Ascending aorta (tissue), 2 donors: ENCODE data around the gene PDE4C. TPM values are rescaled to one million over a fixed set of nuclear protein-coding genes. Genes with fewer than 3 reads are reported as not detected.

Experiments
- DNase-seq, 2 donors: peaks; one replicate each; pipeline ENCODE4 v3.0.0-alpha.2; 2019; ENCODE audit warnings: low spot score in 2 of 2
- H3K27ac ChIP-seq, 2 donors: fragments of 200-600 bp; sonication (generic); one replicate each; pipeline ENCODE4 v1.5.1; 2016 to 2017; ENCODE audit warnings: mild to moderate bottlenecking in 1 of 2
- H3K27me3 ChIP-seq: fragments of 200-600 bp; sonication (generic); one replicate; pipeline ENCODE4 v1.5.1; 2017
- H3K36me3 ChIP-seq, 2 donors: fragments of 200-600 bp; sonication (generic); one replicate each; pipeline ENCODE4 v1.5.1; 2016
- H3K4me1 ChIP-seq, 2 donors: fragments of 200-600 bp; sonication (generic); one replicate each; pipeline ENCODE4 v1.5.1; 2016 to 2017; ENCODE audit warnings: mild to moderate bottlenecking in 1 of 2
- H3K4me3 ChIP-seq, 2 donors: fragments of 200-600 bp; sonication (generic); one replicate each; pipeline ENCODE4 v1.5.1; 2016 to 2017; ENCODE audit warnings: mild to moderate bottlenecking in 1 of 2
- H3K9me3 ChIP-seq, 2 donors: fragments of 200-600 bp; sonication (generic); one replicate each; pipeline ENCODE4 v1.5.1; 2016
- CTCF ChIP-seq, 3 experiments: fragments of 200-600 bp in 2 of 3; fragments of 450-650 bp in 1 of 3; sonication (generic) in 2 of 3; IDR thresholded peaks; one replicate each; pipeline ENCODE4 v1.5.1; 2016 to 2019; ENCODE audit warnings: antibody characterized with exemption in 3 of 3, mild to moderate bottlenecking in 1 of 3, moderate library complexity in 1 of 3
- intact Hi-C: fragments of 100-400 bp; cut with DNase I; formaldehyde crosslinking; loops from one replicate; pipeline ENCODE4 v1.15.1; 2023
- total RNA-seq: library from RNA; depleted of rRNA; stranded (reverse); fragments of >200 nt; gene quantifications from one replicate; pipeline ENCODE4 v1.1.0, GENCODE V29; 2016

The PDE4C gene
- total RNA-seq, 1 donor from 2014 or later: not detected

- intact Hi-C loops: no loop called here
- no peak for DNase-seq
- H3K4me3 ChIP-seq: no peak overlapping the region
These were observed 3.7 kb upstream of the PDE4C start for GRCh38 chr19:18229915-18230314.

GRCh38 chr19:18229474-18229873, 3.2 kb upstream of the PDE4C start:
- Histone ChIP-seq H3K4me1 (peaks cover 7 to 12% of the 10 kb centered on the region in 2 donors), H3K27ac (no peak overlapping the region), H3K36me3 (no peaks in the 10 kb centered on the region), H3K27me3 (peaks cover 16% of the 10 kb centered on the region), H3K9me3 (peaks cover 8 to 13% of the 10 kb centered on the region in 2 donors), H3K4me3 (no peak overlapping the region)
- intact Hi-C loops: no loop called here
- DNase-seq: no peak
- TF ChIP-seq CTCF (IDR thresholded peaks at IDR 0.05): peak in 2 of 3 experiments; percentile 31 to 36

More at GRCh38 chr19:18229915-18230314, 3.7 kb upstream of the PDE4C start:
- TF ChIP-seq CTCF (IDR thresholded peaks at IDR 0.05): no peak
- H3K27ac ChIP-seq: no peak overlapping the region
- no peaks in the 10 kb centered on the region for H3K36me3 ChIP-seq
- peaks cover 16% of the 10 kb centered on the region for H3K27me3 ChIP-seq
- peaks cover 5 to 8% of the 10 kb centered on the region in 2 donors for H3K4me1 ChIP-seq
- H3K9me3 ChIP-seq: peaks cover 8 to 13% of the 10 kb centered on the region in 2 donors

- no peak overlapping the region for H3K27ac ChIP-seq
- peaks cover 16% of the 10 kb centered on the region for H3K27me3 ChIP-seq
- H3K36me3 ChIP-seq: no peaks in the 10 kb centered on the region
- H3K9me3 ChIP-seq: peaks cover 1 to 3% of the 10 kb centered on the region in 2 donors
- no peak for TF ChIP-seq CTCF (IDR thresholded peaks at IDR 0.05)
- no peak overlapping the region for H3K4me3 ChIP-seq
- intact Hi-C loops: no loop called here
- DNase-seq: no peak
- H3K4me1 ChIP-seq: peaks cover 7 to 15% of the 10 kb centered on the region in 2 donors
These were observed 1.6 kb upstream of the PDE4C start for GRCh38 chr19:18227781-18228271.

GRCh38 chr19:18226956-18227780, 930 bp upstream of the PDE4C start:
- peaks cover 16% of the 10 kb centered on the region for H3K27me3 ChIP-seq

GRCh38 chr19:18225355-18225701, 910 bp downstream of the PDE4C start:
- Histone ChIP-seq H3K36me3 (no peaks in the 10 kb centered on the region), H3K4me1 (peaks cover 7 to 15% of the 10 kb centered on the region in 2 donors), H3K9me3 (no peaks in the 10 kb centered on the region), H3K27me3 (peaks cover 16% of the 10 kb centered on the region), H3K27ac (no peak overlapping the region), H3K4me3 (peak overlapping the region; percentile 44 to 54)
- TF ChIP-seq CTCF (IDR thresholded peaks at IDR 0.05): no peak
- intact Hi-C loops: loop anchor here (2.0 kb wide), 1 partner anchor 21 kb away; the partner anchor contains the start of gene RAB3A
- DNase-seq: no peak

More at GRCh38 chr19:18226956-18227780, 930 bp upstream of the PDE4C start:
- Histone ChIP-seq H3K27ac (no peak overlapping the region), H3K4me1 (peaks cover 7 to 15% of the 10 kb centered on the region in 2 donors), H3K9me3 (no peaks in the 10 kb centered on the region), H3K4me3 (no peak overlapping the region), H3K36me3 (no peaks in the 10 kb centered on the region)
- no peak for DNase-seq
- TF ChIP-seq CTCF (IDR thresholded peaks at IDR 0.05): no peak
- intact Hi-C loops: no loop called here
